B cell (primary cell): ENCODE measurements around the gene HS1BP3. TPM values are rescaled to one million over a fixed set of nuclear protein-coding genes. Genes with fewer than 3 reads are reported as not detected.

Experiments used
- ATAC-seq: fragments of 200-7000 bp; cut with Tn5 transposase; one replicate; pipeline ENCODE4 v1.10.0; 2021; ENCODE audit warnings: low read depth, mild to moderate bottlenecking, moderate number of reproducible peaks, moderate library complexity
- CTCF ChIA-PET: fragments of 350-600 bp; sonication (Branson Sonifier 250); formaldehyde crosslinking; loops from one replicate; lab custom pipeline; 2021; ENCODE audit warnings: antibody characterized with exemption, inconsistent platforms; lab: Charles Lee
- POLR2A ChIA-PET: fragments of 350-600 bp; sonication (Branson Sonifier 250); formaldehyde crosslinking; loops from one replicate; lab custom pipeline; 2021; ENCODE audit warnings: antibody characterized with exemption; lab: Charles Lee
- DNase-seq: peaks from one replicate; pipeline ENCODE4 v3.0.0; 2013
- H2AFZ ChIP-seq: 2 replicates; pipeline ENCODE4 v1.6.1; 2012; ENCODE audit warnings: mild to moderate bottlenecking, low read depth, low read length; ENCODE audit not compliant: insufficient read depth, poor library complexity, severe bottlenecking
- H3K27ac ChIP-seq, 2 donors: 1 replicate in 1 of 2; 2 replicates in 1 of 2; pipeline ENCODE4 v1.5.1; 2012 to 2013; ENCODE audit warnings: low read length in 2 of 2, mild to moderate bottlenecking in 2 of 2, moderate library complexity in 1 of 2
- H3K27me3 ChIP-seq, 4 experiments: fragments of 200-600 bp in 1 of 4; sonication (generic) in 1 of 4; replicated peaks in 1 of 4; 1 replicate in 2 of 4; 2 replicates in 2 of 4; pipeline versions ENCODE4 v1.6.1 to v1.7.0; 2013 to 2016; ENCODE audit warnings: low read length in 3 of 4, mild to moderate bottlenecking in 2 of 4, mixed read lengths in 1 of 4, moderate library complexity in 1 of 4; ENCODE audit not compliant: insufficient read depth in 4 of 4, control insufficient read depth in 3 of 4; ENCODE audit errors: control extremely low read depth in 1 of 4
- H3K36me3 ChIP-seq, 2 experiments: replicated peaks in 1 of 2; 1 replicate in 1 of 2; 2 replicates in 1 of 2; pipeline versions ENCODE4 v1.6.1 to v1.7.1; 2013; ENCODE audit warnings: low read length in 1 of 2; ENCODE audit not compliant: insufficient read depth in 2 of 2, control insufficient read depth in 1 of 2; ENCODE audit errors: control extremely low read depth in 1 of 2, extremely low read depth in 1 of 2
- H3K4me1 ChIP-seq, 2 donors: fragments of 200-600 bp in 1 of 2; sonication (generic) in 1 of 2; 1 replicate in 1 of 2; 2 replicates in 1 of 2; pipeline versions ENCODE4 v1.5.1 to v1.6.1; 2013 to 2017; ENCODE audit warnings: low read length in 2 of 2; ENCODE audit not compliant: control insufficient read depth in 2 of 2, insufficient read depth in 2 of 2
- H3K4me2 ChIP-seq: replicated peaks from 2 replicates; pipeline ENCODE3; 2012; ENCODE audit warnings: mild to moderate bottlenecking, low read depth, low read length; ENCODE audit not compliant: poor library complexity, severe bottlenecking
- H3K4me3 ChIP-seq, 5 experiments: fragments of 200-600 bp in 1 of 5; sonication (generic) in 1 of 5; 1 replicate in 3 of 5; 2 replicates in 2 of 5; pipeline versions ENCODE4 v1.5.1 to v1.7.0; 2011 to 2016; ENCODE audit warnings: low read length in 4 of 5, mild to moderate bottlenecking in 4 of 5, low read depth in 2 of 5, control low read depth in 1 of 5, moderate library complexity in 1 of 5; ENCODE audit not compliant: insufficient read depth in 1 of 5; ENCODE audit errors: control extremely low read depth in 1 of 5, extremely low read depth in 1 of 5
- H3K79me2 ChIP-seq: fragments of 200-600 bp; sonication (generic); one replicate; pipeline ENCODE4 v1.6.0; 2016; ENCODE audit warnings: low read length; ENCODE audit not compliant: control insufficient read depth, insufficient read depth
- H3K9ac ChIP-seq: fragments of 200-600 bp; sonication (generic); 2 replicates; pipeline ENCODE4 v1.6.1; 2017; ENCODE audit warnings: mild to moderate bottlenecking, low read length, moderate library complexity
- H3K9me3 ChIP-seq, 3 donors: one replicate each; pipeline versions ENCODE4 v1.6.1 to v1.7.1; 2013; ENCODE audit warnings: low read length in 2 of 3; ENCODE audit not compliant: control insufficient read depth in 2 of 3, insufficient read depth in 1 of 3; ENCODE audit errors: control extremely low read depth in 1 of 3
- H4K20me1 ChIP-seq: 2 replicates; pipeline ENCODE4 v1.6.0; 2012; ENCODE audit warnings: mild to moderate bottlenecking, low read length; ENCODE audit not compliant: insufficient read depth, control insufficient read depth, poor library complexity, severe bottlenecking
- H3K27ac Mint-ChIP-seq: one replicate; pipeline ENCODE4 v1.8.0; 2021; ENCODE audit warnings: mixed read lengths
- H3K27me3 Mint-ChIP-seq: one replicate; pipeline ENCODE4 v1.8.0; 2021; ENCODE audit warnings: mixed read lengths
- H3K4me1 Mint-ChIP-seq: one replicate; pipeline ENCODE4 v1.8.0; 2021; ENCODE audit warnings: mixed read lengths
- H3K4me3 Mint-ChIP-seq: one replicate; pipeline ENCODE4 v1.8.0; 2021; ENCODE audit warnings: mixed read lengths
- H3K9me3 Mint-ChIP-seq: one replicate; pipeline ENCODE4 v1.8.0; 2022; ENCODE audit warnings: mixed read lengths; ENCODE audit not compliant: insufficient read depth
- EZH2 ChIP-seq: IDR thresholded peaks from 2 replicates; pipeline ENCODE4 v1.6.1; 2012; ENCODE audit warnings: borderline replicate concordance, low read depth, mild to moderate bottlenecking, moderate library complexity, low read length; ENCODE audit not compliant: insufficient read depth, poor library complexity, severe bottlenecking
- WGBS: methylation state at CpG from one replicate; pipeline ENCODE4 v1.1.5; 2013; ENCODE audit warnings: missing lambda C conversion rate; ENCODE audit not compliant: insufficient coverage; 5-methylcytosine and 5-hydroxymethylcytosine counted together
- intact Hi-C: fragments of 100-400 bp; cut with micrococcal nuclease; formaldehyde crosslinking; loops from one replicate; pipeline ENCODE4 v1.10.0; 2022
- polyA plus RNA-seq: library from polyadenylated mRNA; depleted of rRNA; stranded (reverse); fragments of >200 nt; gene quantifications from 2 replicates; pipeline ENCODE4 v1.2.3, GENCODE V29; 2012
- total RNA-seq, 2 donors: library from RNA; stranded (reverse); fragments of 120-200 nt in 1 of 2; gene quantifications; 1 replicate in 1 of 2; 2 replicates in 1 of 2; pipeline versions ENCODE4 v1.2.3 to v1.2.4, GENCODE V29; 2013 to 2022
- TF ChIP-seq, protein P1 (sequence below): fragments of 200-600 bp; IDR thresholded peaks from one replicate; pipeline ENCODE4 v1.8.0; 2022; ENCODE audit warnings: antibody characterized with exemption, mild to moderate bottlenecking

Gene HS1BP3
- total and polyA plus RNA-seq, 2 donors (not counting 1 experiment from before 2014, with no cell fraction given) = 27.8 to 28.7 TPM

DNA sequence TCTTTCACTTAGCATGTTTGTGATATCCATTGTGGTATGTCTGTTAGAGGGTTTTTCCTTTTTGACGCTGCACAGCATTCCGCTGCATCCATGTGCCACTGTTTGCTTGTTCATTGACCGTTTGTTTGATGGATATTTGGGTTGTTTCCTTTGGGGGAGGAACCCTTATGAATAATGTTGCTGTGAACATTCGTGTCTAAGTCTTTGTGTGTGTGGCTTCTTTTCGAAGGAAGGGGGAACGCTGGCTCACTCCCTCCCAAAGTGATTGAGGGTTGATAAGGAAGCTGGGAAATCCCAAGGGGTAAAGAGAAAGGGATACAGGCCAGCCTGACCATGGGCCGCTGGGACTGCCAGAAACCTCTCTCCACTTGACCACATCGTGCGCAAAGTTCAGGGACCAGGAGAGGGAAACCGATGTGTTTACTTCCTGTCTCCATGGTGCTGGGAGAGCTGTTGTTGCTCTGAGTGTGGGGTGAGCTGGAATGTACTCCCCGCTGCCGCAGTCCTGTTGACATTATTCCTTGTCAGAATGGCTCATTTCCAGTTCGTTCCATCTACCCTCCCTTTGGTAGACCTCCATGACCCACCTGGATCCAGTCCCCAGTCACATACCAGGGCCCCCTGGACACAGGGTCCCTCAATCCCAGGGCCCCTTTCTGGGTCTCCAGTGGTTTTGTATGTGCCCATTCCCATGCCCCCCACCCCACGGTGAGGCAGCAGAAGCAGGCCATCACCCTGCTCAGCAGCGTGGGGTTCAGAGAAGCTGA is 39.6 kb downstream of the HS1BP3 start:
- Mint-ChIP-seq H3K27me3 (no peaks in the 10 kb centered on the region), H3K4me1 (peaks cover 2% of the 10 kb centered on the region), H3K4me3 (no peak overlapping the region), H3K9me3 (no peaks in the 10 kb centered on the region), H3K27ac (no peak overlapping the region)
- CTCF ChIA-PET = no interaction called here
- POLR2A ChIA-PET = no interaction called here
- Histone ChIP-seq H3K79me2 (no peaks in the 10 kb centered on the region), H3K4me3 (no peak overlapping the region), H4K20me1 (no peaks in the 10 kb centered on the region), H2AFZ (no peak overlapping the region), H3K27ac (no peak overlapping the region), H3K27me3 (no peaks in the 10 kb centered on the region), H3K4me1 (peaks cover 0 to 7% of the 10 kb centered on the region in 2 donors), H3K36me3 (no peaks in the 10 kb centered on the region), H3K9ac (no peak overlapping the region), H3K4me2 (no peak overlapping the region), H3K9me3 (peaks cover 0 to 1% (median 0%) of the 10 kb centered on the region in 3 donors)
- TF ChIP-seq, protein P1, sequence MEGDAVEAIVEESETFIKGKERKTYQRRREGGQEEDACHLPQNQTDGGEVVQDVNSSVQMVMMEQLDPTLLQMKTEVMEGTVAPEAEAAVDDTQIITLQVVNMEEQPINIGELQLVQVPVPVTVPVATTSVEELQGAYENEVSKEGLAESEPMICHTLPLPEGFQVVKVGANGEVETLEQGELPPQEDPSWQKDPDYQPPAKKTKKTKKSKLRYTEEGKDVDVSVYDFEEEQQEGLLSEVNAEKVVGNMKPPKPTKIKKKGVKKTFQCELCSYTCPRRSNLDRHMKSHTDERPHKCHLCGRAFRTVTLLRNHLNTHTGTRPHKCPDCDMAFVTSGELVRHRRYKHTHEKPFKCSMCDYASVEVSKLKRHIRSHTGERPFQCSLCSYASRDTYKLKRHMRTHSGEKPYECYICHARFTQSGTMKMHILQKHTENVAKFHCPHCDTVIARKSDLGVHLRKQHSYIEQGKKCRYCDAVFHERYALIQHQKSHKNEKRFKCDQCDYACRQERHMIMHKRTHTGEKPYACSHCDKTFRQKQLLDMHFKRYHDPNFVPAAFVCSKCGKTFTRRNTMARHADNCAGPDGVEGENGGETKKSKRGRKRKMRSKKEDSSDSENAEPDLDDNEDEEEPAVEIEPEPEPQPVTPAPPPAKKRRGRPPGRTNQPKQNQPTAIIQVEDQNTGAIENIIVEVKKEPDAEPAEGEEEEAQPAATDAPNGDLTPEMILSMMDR = no peak
- no peak for TF ChIP-seq EZH2
- DNase-seq (no peak), ATAC-seq (no peak)
- 69% methylated on average over 13 of the region's 15 CpGs for WGBS
- intact Hi-C loops = no loop called here

GRCh38 chr2:20609995-20610357 is 40.9 kb downstream of the HS1BP3 start:
- ATAC-seq = no peak
- Mint-ChIP-seq H3K27me3 (no peaks in the 10 kb centered on the region), H3K27ac (no peak overlapping the region), H3K4me1 (peaks cover 2% of the 10 kb centered on the region), H3K9me3 (no peaks in the 10 kb centered on the region), H3K4me3 (no peak overlapping the region)
- Histone ChIP-seq H2AFZ (no peak overlapping the region), H4K20me1 (no peaks in the 10 kb centered on the region), H3K4me3 (no peak overlapping the region), H3K4me1 (peaks cover 0 to 7% of the 10 kb centered on the region in 2 donors), H3K27me3 (no peaks in the 10 kb centered on the region), H3K79me2 (no peaks in the 10 kb centered on the region), H3K9me3 (peaks cover 0 to 1% (median 0%) of the 10 kb centered on the region in 3 donors), H3K36me3 (no peaks in the 10 kb centered on the region), H3K27ac (no peak overlapping the region), H3K9ac (no peak overlapping the region), H3K4me2 (no peak overlapping the region)
- POLR2A ChIA-PET = no interaction called here
- CTCF ChIA-PET = no interaction called here
- no peak for DNase-seq
- TF ChIP-seq, protein P1 = no peak
- TF ChIP-seq EZH2 = no peak
- WGBS = 67% methylated on average over 3 of the region's 4 CpGs
- intact Hi-C loops = no loop called here
